ENCODE measurements around the gene FOXP1. TPM values are rescaled to one million over a fixed set of nuclear protein-coding genes. Genes with fewer than 3 reads are reported as not detected.

The FOXP1 gene
- total and polyA plus RNA-seq, 2 donors from 2014 or later, result 6.7 to 87.2 TPM

DNA sequence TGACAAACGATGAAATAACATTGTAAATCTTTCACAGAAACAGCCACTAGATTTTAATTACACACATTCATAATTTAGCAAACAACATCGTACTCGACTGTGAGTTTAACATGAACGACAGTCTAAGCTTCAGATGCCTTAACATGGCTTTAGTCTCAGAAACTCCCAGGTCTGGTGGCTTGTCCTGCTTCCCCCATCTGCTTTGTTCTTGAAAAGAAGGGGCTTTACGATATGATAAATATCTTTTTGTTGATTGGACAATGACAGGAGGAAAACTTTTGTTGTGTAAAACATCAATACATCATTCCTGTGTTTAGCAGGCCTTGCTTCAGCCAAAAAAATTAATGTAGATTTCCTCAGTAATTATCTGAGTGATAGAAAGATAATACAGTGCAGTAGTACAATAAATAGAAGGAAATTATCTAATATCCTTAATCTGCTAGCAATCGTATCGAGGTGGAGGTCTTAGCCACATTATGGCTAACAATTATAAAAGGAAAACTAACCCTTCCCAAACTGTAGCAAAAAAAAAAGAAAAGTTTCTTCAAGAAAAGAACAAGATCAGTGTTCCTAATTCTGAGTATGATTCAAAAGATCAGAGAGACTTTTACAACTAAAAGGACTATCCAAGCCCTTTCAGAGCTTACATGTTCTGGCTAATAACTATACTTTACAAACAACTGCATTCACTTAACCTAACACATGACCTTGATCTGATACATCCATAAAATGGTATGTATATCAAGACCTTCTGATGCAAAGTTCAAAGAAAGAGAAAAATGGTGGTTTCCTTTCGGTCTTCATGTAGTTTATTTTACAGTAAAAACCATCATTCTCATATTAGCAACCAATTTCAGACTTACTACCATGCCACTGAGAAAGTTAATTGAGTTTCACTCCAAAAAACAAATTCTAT is 535.7 kb downstream of the FOXP1 start:
- no peak overlapping the region for H3K9ac ChIP-seq (ENCODE audit: low read length in 3 of 3)
- peaks cover 0 to 21% (median 11%) of the 10 kb centered on the region in 3 donors for H3K36me3 ChIP-seq (ENCODE audit: control insufficient read depth in 2 of 3, insufficient read depth in 3 of 3, low read length in 3 of 3)

DNA sequence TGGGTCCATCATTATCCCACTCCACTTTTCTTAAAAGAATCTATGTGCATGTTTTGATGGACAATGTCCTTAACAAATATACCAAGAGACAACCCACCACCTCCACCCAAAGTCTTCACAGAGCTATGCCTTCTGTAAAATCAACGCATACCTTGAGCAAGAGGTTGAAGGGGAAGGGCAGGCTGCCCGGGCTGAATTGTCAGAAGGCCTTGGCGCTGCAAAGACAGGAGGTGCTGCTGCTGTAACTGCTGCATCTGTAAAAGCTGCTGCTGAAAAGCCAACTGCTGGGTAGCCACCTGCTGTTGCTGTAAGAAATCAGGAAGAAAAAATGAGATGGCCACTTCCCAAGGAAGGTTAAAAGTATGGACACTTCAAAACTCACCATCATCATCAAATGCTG is 536.7 kb downstream of the FOXP1 start:
- H3K27me3 ChIP-seq (ENCODE audit: control insufficient read depth, insufficient read depth, low read length), result no peaks in the 10 kb centered on the region
- peaks cover 0 to 21% (median 11%) of the 10 kb centered on the region in 3 donors for H3K36me3 ChIP-seq (ENCODE audit: control insufficient read depth in 2 of 3, insufficient read depth in 3 of 3, low read length in 3 of 3)
- no peak for DNase-seq
- H3K9me3 ChIP-seq (ENCODE audit: control insufficient read depth in 2 of 3, insufficient read depth in 1 of 3, low read length in 3 of 3), result no peaks in the 10 kb centered on the region
- H3K4me1 ChIP-seq (ENCODE audit: control insufficient read depth in 2 of 3, insufficient read depth in 2 of 3, low read depth in 1 of 3, low read length in 3 of 3), result peaks cover 0 to 3% (median 2%) of the 10 kb centered on the region in 3 donors
- H3K4me3 ChIP-seq (ENCODE audit: low read length in 3 of 3), result no peak overlapping the region
- TF ChIP-seq, protein P1, sequence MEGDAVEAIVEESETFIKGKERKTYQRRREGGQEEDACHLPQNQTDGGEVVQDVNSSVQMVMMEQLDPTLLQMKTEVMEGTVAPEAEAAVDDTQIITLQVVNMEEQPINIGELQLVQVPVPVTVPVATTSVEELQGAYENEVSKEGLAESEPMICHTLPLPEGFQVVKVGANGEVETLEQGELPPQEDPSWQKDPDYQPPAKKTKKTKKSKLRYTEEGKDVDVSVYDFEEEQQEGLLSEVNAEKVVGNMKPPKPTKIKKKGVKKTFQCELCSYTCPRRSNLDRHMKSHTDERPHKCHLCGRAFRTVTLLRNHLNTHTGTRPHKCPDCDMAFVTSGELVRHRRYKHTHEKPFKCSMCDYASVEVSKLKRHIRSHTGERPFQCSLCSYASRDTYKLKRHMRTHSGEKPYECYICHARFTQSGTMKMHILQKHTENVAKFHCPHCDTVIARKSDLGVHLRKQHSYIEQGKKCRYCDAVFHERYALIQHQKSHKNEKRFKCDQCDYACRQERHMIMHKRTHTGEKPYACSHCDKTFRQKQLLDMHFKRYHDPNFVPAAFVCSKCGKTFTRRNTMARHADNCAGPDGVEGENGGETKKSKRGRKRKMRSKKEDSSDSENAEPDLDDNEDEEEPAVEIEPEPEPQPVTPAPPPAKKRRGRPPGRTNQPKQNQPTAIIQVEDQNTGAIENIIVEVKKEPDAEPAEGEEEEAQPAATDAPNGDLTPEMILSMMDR (IDR thresholded peaks at IDR 0.05; ENCODE audit: borderline replicate concordance, extremely low read depth, insufficient read depth), result no peak
- FAIRE-seq, result no peak
- no peak overlapping the region for H3K9ac ChIP-seq (ENCODE audit: low read length in 3 of 3)
- H3K27ac ChIP-seq (ENCODE audit: low read depth in 2 of 2, low read length in 2 of 2), result no peak overlapping the region
- intact Hi-C loops (cut with DNase I), result no loop called here

More for the DNA sequence above, 535.7 kb downstream of the FOXP1 start:
- DNase-seq (no peak), FAIRE-seq (no peak)
- intact Hi-C loops (cut with DNase I), result no loop called here
- no peaks in the 10 kb centered on the region for H3K9me3 ChIP-seq (ENCODE audit: control insufficient read depth in 2 of 3, insufficient read depth in 1 of 3, low read length in 3 of 3)
- peaks cover 0 to 3% (median 2%) of the 10 kb centered on the region in 3 donors for H3K4me1 ChIP-seq (ENCODE audit: control insufficient read depth in 2 of 3, insufficient read depth in 2 of 3, low read depth in 1 of 3, low read length in 3 of 3)
- no peak overlapping the region for H3K27ac ChIP-seq (ENCODE audit: low read depth in 2 of 2, low read length in 2 of 2)
- no peaks in the 10 kb centered on the region for H3K27me3 ChIP-seq (ENCODE audit: control insufficient read depth, insufficient read depth, low read length)
- H3K4me3 ChIP-seq (ENCODE audit: low read length in 3 of 3), result no peak overlapping the region
- TF ChIP-seq, protein P1 (IDR thresholded peaks at IDR 0.05; ENCODE audit: borderline replicate concordance, extremely low read depth, insufficient read depth), result no peak

DNA sequence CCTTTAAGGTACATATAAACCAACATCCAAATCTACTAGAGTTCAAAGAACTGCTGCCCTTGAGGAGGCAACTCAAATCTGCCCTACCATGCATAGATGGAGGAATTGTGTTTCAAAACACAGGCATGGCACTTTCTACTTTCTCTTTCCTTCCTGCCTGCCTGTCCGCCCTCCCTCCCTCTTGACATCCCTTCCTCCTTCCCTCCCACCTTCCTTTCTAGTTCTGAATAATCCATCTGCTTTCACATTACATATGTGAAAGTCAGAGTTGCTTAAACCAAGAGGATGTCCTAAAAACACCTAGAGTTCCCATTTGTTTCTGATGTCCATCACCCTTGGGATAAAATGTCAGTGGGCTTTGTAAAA is 537.6 kb downstream of the FOXP1 start:
- TF ChIP-seq, protein P1 (IDR thresholded peaks at IDR 0.05; ENCODE audit: borderline replicate concordance, extremely low read depth, insufficient read depth), result no peak
- H3K27me3 ChIP-seq (ENCODE audit: control insufficient read depth, insufficient read depth, low read length), result no peaks in the 10 kb centered on the region
- H3K9ac ChIP-seq (ENCODE audit: low read length in 3 of 3), result no peak overlapping the region
- no peak overlapping the region for H3K4me3 ChIP-seq (ENCODE audit: low read length in 3 of 3)
- intact Hi-C loops (cut with DNase I), result no loop called here
- FAIRE-seq (no peak), DNase-seq (no peak)
- peaks cover 0 to 3% (median 2%) of the 10 kb centered on the region in 3 donors for H3K4me1 ChIP-seq (ENCODE audit: control insufficient read depth in 2 of 3, insufficient read depth in 2 of 3, low read depth in 1 of 3, low read length in 3 of 3)
- H3K36me3 ChIP-seq (ENCODE audit: control insufficient read depth in 2 of 3, insufficient read depth in 3 of 3, low read length in 3 of 3), result peaks cover 2 to 22% (median 10%) of the 10 kb centered on the region in 3 donors
- no peaks in the 10 kb centered on the region for H3K9me3 ChIP-seq (ENCODE audit: control insufficient read depth in 2 of 3, insufficient read depth in 1 of 3, low read length in 3 of 3)
- H3K27ac ChIP-seq (ENCODE audit: low read depth in 2 of 2, low read length in 2 of 2), result no peak overlapping the region
